ENCODE data around the gene FGD3.

GRCh38 chr9:92974761-92975755, 27.7 kb downstream of the FGD3 start:
- TF ChIP-seq POLR2A (IDR thresholded peaks at IDR 0.05) (no peak), CTCF (IDR thresholded peaks at IDR 0.05) (no peak)

Measured in vagina (tissue), 2 donors.